HepG2 (cell line): ENCODE data around the gene MTMR1. TPM values are rescaled to one million over a fixed set of nuclear protein-coding genes. Genes with fewer than 3 reads are reported as not detected.

Experiments
- CBFB ChIP-seq: sonication (generic); formaldehyde crosslinking; IDR thresholded peaks from 2 replicates; pipeline ENCODE4 v1.4.0; 2020; ENCODE audit warnings: missing genetic modification reagents
- ELF1 ChIP-seq: sonication (generic); formaldehyde crosslinking; IDR thresholded peaks from 2 replicates; pipeline ENCODE4 v1.4.0; 2020; ENCODE audit warnings: missing genetic modification reagents
- FOXA3 ChIP-seq: IDR thresholded peaks from 2 replicates; pipeline ENCODE4 v1.6.1; 2016; ENCODE audit warnings: missing genetic modification reagents, missing compliant biosample characterization
- GABPA ChIP-seq, 2 experiments: IDR thresholded peaks; 2 replicates each; pipeline ENCODE4 v1.6.1; 2011 to 2016; ENCODE audit warnings: low read depth in 2 of 2, low read length in 1 of 2, missing biosample characterization in 1 of 2, missing genetic modification characterization in 1 of 2
- GTF2F1 ChIP-seq: fragments of 150-350 bp; IDR thresholded peaks from 2 replicates; pipeline ENCODE4 v1.6.1; 2014; ENCODE audit warnings: low read length
- HNRNPK ChIP-seq: fragments of 200-400 bp; formaldehyde crosslinking; IDR thresholded peaks from 2 replicates; pipeline ENCODE4 v1.6.1; 2018; ENCODE audit warnings: low read length, low read depth, moderate library complexity, mild to moderate bottlenecking; ENCODE audit not compliant: poor library complexity, severe bottlenecking
- MAFG ChIP-seq: sonication (generic); formaldehyde crosslinking; IDR thresholded peaks from 2 replicates; pipeline ENCODE4 v1.5.1; 2020; ENCODE audit warnings: mild to moderate bottlenecking, missing genetic modification reagents
- MXD4 ChIP-seq: IDR thresholded peaks from 2 replicates; pipeline ENCODE4 v1.6.1; 2016; ENCODE audit warnings: mild to moderate bottlenecking, missing biosample characterization, missing genetic modification reagents
- NCOA5 ChIP-seq: sonication (generic); formaldehyde crosslinking; IDR thresholded peaks from 2 replicates; pipeline ENCODE4 v1.4.0; 2020; ENCODE audit warnings: missing genetic modification reagents
- NONO ChIP-seq, 2 experiments: fragments of 450-650 bp in 1 of 2; sonication (generic) in 1 of 2; formaldehyde crosslinking in 1 of 2; IDR thresholded peaks in 1 of 2; conservative IDR thresholded peaks in 1 of 2; 2 replicates each; pipeline versions ENCODE4 v1.6.1 to v1.8.0; 2017 to 2022; ENCODE audit warnings: mild to moderate bottlenecking in 1 of 2, missing genetic modification reagents in 1 of 2, moderate library complexity in 1 of 2
- PLRG1 ChIP-seq: fragments of 450-650 bp; conservative IDR thresholded peaks from 2 replicates; pipeline ENCODE4 v1.6.1; 2016
- ZBTB10 ChIP-seq: sonication (generic); formaldehyde crosslinking; IDR thresholded peaks from 2 replicates; pipeline ENCODE4 v1.4.0; 2020; ENCODE audit warnings: missing genetic modification reagents, borderline replicate concordance
- ZBTB37 ChIP-seq: sonication (generic); formaldehyde crosslinking; IDR thresholded peaks from 2 replicates; pipeline ENCODE4 v1.4.0; 2020; ENCODE audit warnings: mild to moderate bottlenecking, missing genetic modification reagents
- ZNF24 ChIP-seq: fragments of 450-650 bp; IDR thresholded peaks from 2 replicates; pipeline ENCODE4 v1.6.1; 2017; ENCODE audit warnings: antibody characterized with exemption, mild to moderate bottlenecking
- polyA plus RNA-seq, 8 experiments: library from polyadenylated mRNA; depleted of rRNA in 3 of 8; stranded (reverse) in 7 of 8; unstranded in 1 of 8; fragments of >200 nt; fragmentation: Illumina TruSeq in 4 of 8; extraction: Trizol in 4 of 8; gene quantifications; 2 replicates each; pipeline versions ENCODE4 v1.2.1 to v1.2.3, GENCODE V29; 2011 to 2016; ENCODE audit warnings: low read depth in 4 of 8, missing spikeins in 1 of 8, mixed read lengths in 1 of 8; ENCODE audit not compliant: insufficient read depth in 1 of 8
- total RNA-seq, 5 experiments: library from RNA; depleted of rRNA; stranded (reverse); fragments of >200 nt; fragmentation: Illumina TruSeq; extraction: Trizol; gene quantifications; 2 replicates each; pipeline ENCODE4 v1.2.3, GENCODE V29; 2016; ENCODE audit warnings: low read depth in 1 of 5

The MTMR1 gene
- total and polyA plus RNA-seq, 2 of the 13 experiments (the other 11 are each of a cell fraction or from before 2014, with no cell fraction given), result 8.9 to 11.1 TPM

- TF ChIP-seq CBFB (CRISPR knock-in tag) (no peak), HNRNPK (no peak), ELF1 (CRISPR knock-in tag) (no peak), ZBTB37 (CRISPR knock-in tag) (no peak), GTF2F1 (no peak), PLRG1 (no peak), FOXA3 (CRISPR knock-in tag) (no peak), NONO (IDR thresholded peaks at IDR 0.05) (no peak), NONO (CRISPR knock-in tag; conservative IDR thresholded peaks at IDR 0.05) (no peak), MAFG (CRISPR knock-in tag) (no peak), NCOA5 (CRISPR knock-in tag) (no peak), ZNF24 (no peak), MXD4 (no peak), GABPA (IDR thresholded peaks at IDR 0.05; ENCODE audit: low read depth, low read length) (no peak), GABPA (CRISPR knock-in tag; IDR thresholded peaks at IDR 0.05; ENCODE audit: low read depth) (no peak), ZBTB10 (CRISPR knock-in tag) (no peak)
Observed at GRCh38 chrX:150688911-150689451, 4.2 kb upstream of the MTMR1 start (continued).
